GM19238 (cell line): ENCODE data around the gene OSBPL5.

Experiments used
- DNase-seq: peaks from one replicate; pipeline ENCODE4 v3.0.0; 2011; ENCODE audit warnings: low spot score; ENCODE audit not compliant: insufficient read length

The OSBPL5 gene

DNA sequence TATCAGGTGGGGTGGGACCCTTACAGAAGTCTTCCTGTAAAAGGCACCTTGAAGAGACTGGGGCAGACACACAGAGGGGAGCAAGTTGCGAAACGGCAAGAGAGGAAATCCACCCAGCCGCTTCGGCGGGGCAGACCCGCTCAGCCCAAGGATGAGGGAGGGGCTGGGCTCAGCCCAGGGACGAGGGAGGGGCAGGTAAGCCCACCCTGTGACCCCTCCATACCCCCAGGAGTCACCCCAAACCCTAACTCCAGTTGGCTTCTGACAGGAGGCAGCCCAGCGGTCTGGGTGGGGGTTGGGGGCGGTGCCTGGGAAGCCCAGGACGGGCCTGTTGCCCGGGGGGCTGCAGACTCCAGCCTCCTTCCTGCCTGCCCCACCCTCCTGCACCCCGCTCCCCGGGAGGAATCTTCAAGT lies 965 bp downstream of the OSBPL5 start:
- no peak for DNase-seq

DNA sequence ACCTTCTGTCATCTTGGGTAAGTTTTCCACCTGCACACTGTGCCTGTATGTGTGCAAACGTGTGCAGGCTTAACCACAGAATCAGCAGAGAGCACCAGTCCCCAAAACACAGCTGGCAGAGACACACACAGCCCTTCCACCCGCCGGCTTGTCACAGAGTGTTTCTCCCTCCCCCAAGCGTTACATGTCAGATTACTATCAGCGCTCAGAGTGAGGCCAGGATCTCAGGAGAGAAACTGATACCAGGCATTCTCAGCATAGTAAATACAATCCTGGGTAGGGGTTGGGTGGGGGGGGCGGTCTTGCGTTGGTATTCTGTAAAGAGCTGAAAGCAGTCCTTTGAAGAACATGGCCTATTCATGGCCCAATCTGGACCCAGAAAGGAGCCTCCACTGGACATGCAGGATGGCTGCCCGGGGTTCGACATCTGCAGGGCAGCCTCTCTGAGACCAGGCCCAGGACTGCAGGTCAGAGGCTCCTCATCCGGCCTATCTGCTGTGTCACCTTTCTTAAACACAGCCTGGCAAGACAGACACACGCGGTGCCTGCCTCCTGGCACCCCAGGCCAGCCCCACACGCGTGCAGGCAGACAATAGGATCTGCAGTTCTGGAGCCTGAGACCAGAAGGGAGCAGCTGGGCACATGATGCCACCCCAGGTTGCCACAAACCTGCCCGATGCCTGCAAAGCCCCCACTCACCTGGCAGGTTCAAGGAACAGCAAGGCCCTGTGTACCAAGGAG lies 1.7 kb downstream of the OSBPL5 start:
- DNase-seq, result no peak

DNA sequence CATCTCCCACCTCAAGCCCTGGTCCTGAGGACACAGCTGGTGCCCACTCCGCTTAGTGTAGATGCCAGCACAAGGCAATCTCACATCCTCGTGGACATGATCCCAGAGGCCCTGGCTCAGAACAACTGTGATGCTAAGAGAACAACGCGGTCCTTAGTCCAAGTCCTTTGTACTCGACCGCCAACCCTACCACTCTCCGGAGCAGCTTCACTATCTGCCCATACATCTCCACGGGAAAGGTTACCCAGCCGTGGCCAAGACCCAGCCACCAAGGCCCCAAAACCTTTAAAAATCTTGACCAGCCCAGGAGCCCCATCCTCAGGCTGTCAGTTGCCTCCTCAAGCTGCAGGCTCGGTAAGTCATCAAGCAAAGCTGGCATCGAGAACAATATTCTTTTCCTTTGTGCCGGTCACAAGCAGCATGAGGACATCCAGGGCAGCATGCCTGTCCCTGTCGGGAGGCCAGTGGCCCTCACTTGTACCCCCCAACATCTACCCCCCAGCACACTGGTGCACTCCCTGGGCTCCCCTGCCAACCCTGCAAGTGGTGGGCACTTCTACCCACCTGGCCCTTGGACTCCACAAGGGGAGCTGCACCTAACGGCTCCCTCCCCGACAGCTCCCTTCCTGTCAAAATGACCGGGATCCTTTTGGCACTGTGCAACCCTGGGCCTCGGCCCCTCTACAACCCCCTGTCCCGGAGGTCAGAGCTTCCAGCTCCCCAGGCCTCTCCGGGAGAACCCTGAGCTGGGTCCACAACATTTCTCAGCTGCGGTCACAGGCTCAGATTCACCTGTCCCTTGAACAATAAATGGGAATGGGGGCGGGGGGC lies 2.5 kb downstream of the OSBPL5 start:
- DNase-seq, result no peak

DNA sequence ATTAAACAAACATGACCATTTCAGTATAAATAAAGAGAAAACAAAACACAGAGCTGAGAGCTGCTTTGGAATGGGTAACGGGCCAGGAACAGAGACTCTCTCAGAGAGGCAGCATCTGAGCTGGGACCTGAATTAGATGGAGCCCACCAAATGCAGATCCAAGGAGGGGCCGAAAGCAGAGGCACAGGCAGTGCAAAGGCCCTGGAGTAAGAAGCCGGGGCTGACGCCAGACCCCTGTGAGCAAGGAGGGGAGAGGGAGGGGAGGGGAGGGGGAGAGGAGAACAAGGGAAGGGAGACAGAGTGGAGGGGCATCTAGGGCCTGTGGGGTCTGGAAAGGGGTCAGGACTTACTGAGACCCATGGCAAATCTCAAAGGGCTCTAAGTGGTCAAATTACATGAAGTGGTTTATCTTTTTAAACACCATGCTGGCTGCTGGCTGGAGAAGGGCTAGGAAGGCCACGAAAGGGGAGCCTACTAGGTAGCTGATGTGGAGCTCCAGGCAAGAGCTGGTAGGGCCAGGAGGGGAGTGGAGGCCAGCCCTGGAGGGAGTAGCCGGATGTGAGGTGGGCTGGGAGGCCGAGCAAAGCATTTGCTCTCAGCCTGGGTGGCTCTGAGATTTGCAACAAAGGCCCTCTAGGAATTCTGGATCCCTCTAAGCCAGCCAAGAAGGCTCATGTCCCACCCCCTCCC lies 3.2 kb downstream of the OSBPL5 start:
- DNase-seq, result no peak

DNA sequence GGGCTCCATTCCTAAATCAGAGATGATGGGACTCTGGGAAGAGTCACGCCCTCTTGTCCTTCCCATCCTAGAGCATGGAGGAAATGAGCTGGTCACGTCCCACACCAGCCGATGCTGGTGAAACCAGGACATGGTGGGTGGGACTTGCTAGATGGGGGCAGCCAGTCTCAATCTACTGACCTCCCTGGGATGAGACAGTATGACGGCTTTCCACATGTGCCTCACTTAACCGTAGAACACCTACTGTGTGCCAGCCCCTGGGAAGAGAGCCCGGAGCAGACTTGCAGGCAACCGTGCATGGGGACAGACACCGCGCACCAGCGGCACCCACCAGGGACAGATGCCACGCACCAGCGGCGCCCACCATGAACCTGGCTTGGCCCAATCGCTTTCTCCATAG lies 3.8 kb downstream of the OSBPL5 start:
- no peak for DNase-seq

DNA sequence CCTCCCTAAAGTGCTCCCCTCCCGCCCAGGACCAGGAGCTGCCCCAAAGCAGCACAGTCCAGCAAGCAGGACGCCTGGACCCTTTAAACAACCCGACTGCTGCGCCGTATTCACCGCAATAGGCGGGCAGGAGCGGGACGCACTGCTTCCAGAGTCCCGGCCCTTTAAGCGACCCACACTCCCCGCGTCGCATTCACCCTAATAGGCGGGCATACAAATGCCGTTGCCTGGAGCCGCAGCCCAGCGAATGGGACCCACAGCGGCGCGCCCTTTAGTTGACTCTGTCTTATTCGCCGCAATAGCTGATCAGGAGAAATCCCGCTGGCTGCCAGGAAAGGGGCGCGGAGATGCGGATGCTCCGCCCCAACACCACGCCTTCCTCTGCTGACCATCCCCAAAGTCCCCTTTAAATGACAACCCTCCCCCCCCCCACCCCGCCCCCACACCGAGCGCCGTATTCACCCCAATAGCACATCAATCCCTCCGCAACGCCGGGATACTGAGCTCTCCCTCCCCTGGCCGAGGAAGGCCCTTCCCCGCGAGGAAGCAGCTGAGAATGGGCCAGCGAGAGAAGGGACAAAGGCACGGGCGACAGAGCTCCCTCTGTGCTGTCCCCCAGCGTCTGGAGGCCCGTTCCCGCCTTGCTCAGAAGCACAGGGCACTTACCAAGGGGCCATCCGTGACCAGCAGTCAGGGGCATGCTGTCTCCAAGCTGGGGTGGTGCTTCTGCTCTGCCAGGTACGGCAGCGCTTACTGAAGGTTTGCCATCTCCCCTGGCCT lies 4.7 kb downstream of the OSBPL5 start:
- DNase-seq, result no peak

DNA sequence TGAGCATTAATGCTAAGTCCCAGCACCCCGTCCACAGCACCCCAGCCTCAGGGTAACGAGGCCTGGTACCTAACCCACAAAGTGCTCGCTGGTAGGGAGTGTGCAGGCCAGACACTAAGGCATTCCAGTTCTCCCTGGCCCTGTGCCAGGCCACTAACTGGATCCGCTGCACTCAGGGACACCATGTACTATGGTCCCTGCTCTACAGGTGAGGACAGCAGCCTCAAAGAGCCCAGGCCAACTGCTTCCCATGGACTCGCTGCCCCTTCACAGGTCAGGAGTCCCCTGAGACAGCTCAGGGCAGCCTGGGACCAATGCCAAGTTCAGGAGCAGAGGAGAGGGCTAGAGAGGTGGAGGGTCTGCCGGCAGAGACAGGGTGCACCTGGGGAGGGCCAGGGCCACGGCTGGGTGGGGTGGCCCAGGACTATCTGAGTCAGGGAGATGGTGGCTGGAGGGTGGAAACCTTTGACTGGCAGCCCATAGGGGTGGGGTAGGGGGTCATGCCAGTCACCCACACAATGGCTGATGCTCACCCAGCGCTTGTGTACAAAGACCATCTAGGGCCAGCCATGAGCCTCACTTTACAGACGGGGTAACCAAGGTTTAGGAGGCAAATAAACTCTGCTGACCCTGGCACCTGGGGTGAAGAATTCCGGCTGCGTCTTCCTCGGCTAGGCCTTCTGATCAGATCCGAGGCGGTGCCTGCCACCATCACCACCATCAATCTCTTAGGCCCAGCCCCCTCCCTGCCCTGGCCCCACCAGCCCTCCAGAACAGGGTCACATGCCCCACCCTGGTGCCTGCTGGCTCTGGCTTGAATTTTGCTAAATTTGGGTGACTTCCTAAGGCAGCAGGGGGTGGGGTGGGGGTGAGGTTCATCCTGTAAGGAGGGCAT lies 5.6 kb downstream of the OSBPL5 start:
- DNase-seq, result no peak

DNA sequence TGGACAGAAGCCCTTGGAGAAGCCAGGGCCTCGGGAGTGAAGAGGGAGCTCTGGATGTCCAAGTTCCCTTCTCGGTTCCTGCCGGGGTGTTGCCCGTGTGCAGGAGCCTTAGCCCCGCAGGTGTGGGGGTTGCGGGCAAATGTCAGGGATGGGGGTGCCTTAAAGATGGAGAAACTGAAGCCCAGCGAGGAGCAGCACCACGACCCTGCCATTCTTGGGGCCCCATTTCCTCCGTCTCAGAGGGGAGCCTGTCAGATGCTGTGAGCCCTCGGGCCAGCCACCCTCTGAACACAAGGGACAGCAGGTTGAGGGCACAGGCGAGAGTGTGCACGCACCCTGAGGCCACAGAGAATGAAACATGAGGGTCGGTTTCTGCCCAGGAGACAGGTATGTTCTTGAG lies 6.3 kb downstream of the OSBPL5 start:
- DNase-seq, result no peak

DNA sequence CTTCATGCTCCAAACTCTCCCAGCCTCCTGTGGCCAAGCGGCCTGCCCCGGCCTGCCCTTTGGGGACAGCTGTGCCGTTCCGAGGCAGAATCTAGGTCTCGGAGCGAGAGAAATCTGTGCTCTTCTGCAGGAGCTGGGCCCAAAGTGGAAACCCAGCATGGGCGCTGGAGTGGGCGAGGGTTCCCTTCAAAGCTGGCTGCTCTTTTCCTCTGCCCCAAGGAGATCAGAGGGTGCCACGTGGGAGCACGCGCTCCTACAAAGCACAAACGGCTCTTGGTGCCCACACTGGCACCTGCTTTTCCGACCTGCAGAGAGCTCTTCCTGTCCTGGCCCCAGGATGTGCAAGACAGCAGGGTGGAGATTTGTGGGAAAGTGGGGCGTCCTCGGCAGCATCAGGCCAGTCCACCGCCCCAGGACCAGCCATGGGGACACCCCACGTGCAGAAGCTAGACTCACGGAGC lies 6.9 kb downstream of the OSBPL5 start:
- DNase-seq, result no peak

DNA sequence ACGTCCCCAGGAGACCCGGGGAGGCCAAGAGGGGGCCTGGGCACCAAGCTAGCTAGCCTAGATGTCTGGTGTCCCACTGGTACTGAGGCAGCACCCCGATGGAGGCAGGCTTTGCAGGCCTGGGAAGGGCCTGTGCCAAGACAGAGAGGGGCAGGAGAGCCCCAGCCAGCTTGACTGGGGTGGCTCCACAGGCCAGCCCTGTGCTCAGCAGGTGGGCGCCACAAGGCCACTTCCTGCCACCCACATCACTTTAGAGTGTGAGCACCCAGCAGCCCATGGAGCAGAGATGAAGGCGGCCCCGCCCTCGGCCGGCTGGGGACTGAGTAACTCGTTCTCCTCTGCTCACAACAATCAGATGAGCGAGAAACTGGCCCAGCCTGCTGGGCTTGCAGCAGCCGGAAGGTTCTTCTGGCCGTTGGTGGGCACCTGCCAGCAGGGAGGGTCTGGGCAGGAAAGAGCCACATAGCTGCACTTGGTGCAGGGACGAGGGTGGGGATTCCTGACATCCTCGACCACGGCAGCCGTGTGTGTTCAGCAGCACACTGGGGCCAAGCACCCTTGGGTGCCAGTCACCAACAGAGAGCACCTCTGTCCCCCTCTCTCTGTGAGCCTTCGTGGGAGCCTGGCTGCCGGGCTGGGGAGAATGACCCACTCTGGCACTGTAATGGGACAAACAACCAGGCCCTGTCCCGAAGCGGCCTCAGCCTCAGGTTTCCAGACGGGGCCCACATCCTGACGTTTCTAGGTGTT lies 7.6 kb downstream of the OSBPL5 start:
- DNase-seq, result no peak

DNA sequence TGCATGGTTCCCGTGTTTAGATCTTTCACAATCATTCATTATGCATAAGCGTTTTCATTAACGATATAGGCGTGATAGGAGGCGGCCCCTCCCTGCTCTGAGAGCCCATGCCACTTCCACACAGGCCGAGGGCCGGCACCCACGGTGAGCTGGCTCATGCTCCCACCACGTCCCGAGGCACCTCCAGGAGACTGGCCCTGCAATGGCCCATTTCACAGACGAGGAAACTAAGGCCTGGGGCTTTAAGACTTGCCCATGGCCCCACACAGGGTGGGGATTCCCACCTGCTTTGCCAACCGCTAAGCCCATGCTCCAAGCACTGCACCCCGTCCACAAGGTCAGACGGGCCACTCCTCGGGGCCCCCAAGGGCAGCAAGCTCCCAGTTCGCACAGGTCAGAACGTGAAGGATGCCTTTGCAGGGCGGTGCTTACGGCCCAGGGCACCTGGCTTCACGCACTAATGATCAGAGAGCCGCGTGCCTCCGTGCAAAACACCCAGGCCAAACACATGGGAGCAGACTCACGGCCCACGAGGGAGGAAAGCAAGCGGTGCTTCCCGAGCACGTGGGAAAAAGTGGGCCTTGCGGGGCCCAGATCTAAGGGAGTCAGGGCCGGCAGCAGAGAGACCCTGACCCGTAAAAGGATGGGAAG lies 8.3 kb downstream of the OSBPL5 start:
- no peak for DNase-seq

DNA sequence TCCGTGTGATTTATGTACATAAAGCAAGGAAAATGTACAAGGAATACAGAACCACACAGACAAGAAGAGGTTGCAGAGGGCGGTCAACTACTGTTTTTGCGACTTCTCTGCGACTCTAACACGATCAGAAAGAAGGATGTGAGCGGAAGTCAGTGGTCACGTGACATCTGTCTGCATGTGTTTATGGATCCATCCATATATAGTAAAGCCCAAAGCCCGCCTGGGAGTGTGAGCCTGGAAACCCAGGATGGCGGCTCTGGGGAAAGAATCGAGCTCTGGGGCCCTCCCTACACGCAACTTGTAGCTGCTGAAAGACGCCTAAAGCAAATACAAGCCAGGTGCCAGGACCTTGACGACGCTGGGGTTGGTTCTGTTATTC lies 8.8 kb downstream of the OSBPL5 start:
- DNase-seq, result no peak

DNA sequence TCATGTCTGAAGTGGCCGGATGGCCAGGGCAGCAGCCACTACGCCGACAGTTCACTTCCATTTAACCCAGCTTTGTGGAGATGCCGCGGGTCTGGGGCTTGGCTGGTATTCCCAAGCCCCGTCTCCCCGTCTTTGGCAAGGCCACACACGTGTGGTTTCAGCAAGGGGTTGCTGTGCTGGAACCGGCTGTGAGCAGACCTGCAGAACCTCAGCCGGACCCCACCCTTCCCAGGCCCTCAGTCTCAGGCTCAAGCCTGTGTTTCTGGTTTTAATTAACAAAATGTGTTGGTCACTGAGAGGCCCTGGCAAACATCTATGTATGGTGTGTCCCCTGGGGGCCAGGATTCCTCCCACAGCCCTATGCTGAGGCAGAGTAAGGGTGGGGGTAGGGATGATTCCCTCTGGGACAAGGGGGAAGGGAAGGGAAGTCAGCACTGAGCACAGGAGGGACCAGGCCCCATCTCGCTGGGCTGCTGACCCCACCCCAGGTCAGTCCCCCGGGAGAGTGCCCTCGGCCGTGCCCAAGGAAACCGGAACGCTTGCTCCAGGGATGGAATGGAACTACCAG lies 9.3 kb downstream of the OSBPL5 start:
- no peak for DNase-seq

DNA sequence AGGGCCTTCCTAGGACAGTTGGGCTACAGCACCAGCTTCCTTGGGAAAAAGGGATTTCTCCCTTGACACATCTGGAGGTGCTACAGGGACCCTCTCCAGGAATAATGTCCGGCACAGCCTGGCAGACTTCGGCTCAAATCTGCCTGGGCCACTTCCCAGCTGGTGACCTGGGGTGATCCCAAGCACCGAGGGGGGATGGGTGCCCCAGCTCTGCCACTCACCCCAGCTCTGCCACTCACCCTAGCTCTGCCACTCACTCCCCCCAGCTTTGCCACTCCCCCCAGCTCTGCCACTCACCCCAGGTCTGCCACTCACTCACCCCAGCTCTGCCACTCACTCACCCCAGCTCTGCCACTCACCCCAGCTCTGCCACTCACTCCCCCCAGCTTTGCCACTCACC lies 9.9 kb downstream of the OSBPL5 start:
- no peak for DNase-seq

DNA sequence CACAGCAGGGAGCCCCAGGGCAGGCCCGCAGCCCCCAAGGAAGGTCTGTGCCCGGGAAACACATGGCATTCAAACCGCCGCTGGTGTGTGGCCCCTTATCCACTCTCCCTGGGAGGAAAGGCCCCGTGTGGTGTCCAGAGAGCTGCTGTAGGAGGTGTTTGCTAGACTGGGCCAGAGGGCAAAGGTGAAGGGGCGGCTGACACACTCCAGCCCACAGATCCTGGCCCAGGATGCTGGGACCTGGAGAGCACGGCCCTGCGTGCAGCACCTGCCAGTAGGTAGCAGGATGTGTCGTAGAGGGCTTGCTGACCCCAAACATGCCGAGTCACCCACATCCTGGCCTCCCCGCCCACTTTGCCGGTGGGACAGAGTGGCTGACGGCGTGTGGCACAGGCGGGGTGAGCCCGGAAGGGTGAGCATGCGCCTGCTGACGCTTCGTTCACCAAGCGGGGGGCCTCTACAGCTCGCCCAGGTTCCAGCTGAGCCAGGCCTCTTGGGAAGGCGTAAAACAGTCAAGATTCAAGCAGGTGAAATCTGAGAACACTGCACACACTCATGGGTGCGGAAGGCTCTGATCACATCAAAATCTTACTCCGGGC lies 11.0 kb downstream of the OSBPL5 start:
- no peak for DNase-seq

DNA sequence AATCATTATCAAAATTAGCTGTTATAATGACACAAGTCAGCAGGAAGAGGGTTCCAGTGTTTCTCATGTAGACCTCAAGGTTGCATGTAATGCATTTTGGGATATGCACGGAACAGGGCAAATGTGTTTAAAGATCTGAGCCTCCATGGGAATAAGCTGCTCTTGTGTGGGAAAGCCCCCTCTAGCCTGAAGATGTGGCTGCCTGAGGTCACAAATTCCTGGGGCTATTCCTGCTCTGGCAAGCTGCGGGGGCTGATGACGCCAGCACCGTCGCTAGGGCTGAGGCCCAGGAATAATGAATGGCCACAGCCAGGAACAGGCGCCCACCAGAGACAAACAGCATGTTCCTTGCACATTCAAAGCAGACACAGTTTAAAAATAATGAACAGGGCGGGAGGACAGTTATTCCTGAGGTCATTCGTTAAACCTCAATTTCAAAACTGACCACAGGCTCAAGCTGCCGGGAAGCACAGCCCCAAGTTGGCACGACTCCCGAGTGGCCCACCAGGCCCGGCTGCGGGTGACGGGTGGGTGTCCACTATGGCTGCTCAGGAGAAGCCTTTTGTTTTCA lies 11.7 kb downstream of the OSBPL5 start:
- no peak for DNase-seq

DNA sequence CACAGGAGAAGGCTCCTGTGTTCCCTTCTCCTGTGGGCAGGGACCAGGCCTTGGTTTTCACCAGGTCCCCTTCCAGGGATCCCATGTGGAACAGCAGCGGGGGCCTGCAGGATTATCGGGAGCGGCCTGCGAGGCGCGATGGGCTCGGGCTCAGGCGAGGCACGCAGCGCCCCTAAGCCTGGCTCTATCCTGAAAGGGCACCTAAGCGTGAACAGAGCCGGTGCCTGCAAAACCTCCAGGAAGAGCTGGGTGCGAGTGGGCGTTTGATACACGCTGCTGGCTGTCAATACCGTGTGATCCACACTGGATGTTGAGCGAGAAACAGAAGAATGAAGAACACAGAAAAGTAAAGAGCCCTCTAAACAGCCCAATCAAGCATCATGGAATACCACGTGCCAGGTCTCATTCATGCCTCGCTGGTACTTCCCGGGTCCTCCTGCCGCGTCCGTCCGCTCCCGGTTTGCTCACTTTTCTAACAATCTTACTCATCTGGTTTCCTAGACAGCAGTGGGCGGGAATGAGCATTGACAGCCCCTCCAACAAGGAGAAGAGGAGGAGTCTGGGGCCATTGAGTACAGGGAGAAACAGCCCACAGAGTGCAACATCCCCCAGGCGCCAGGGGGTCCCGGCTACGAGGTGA lies 12.5 kb downstream of the OSBPL5 start:
- no peak for DNase-seq

DNA sequence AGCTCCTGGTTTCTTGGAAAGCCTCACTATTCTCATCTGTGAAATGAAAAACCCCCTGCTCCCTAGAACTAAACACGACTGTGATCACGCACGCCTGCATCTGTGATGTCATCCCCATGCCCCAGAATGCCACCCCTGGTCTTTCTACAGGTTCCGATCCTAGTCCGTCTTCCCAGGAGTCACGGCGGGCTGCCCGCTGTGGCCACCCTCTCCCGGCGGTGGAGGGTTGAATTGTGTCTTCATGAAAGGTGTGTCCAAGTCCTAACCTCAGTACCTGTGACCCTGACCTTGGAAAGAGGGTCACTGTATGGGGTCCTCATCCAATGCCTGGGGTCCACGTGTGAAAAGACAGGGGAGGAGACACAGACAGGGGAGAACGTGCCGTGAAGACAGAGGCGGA lies 14.4 kb downstream of the OSBPL5 start:
- DNase-seq, result no peak
